HepG2 (cell line): ENCODE results near the gene N4BP2.
A peak's percentile ranks its signal among the peaks of the same experiment; 100 is the strongest.

Experiments
- FOSL1 ChIP-seq: sonication (generic); formaldehyde crosslinking; IDR thresholded peaks from 2 replicates; pipeline ENCODE4 v1.9.0; 2021; ENCODE audit warnings: missing genetic modification reagents, borderline replicate concordance
- FOXP4 ChIP-seq: sonication (generic); formaldehyde crosslinking; IDR thresholded peaks from 2 replicates; pipeline ENCODE4 v1.4.0; 2020; ENCODE audit warnings: missing genetic modification reagents
- MLX ChIP-seq: IDR thresholded peaks from 2 replicates; pipeline ENCODE4 v1.6.1; 2016
- MXD4 ChIP-seq: IDR thresholded peaks from 2 replicates; pipeline ENCODE4 v1.6.1; 2016; ENCODE audit warnings: mild to moderate bottlenecking, missing biosample characterization, missing genetic modification reagents
- PHF21A ChIP-seq: sonication (generic); formaldehyde crosslinking; IDR thresholded peaks from 2 replicates; pipeline ENCODE4 v1.5.0; 2020; ENCODE audit warnings: mild to moderate bottlenecking, missing genetic modification reagents
- SMARCC2 ChIP-seq: fragments of 450-650 bp; IDR thresholded peaks from 2 replicates; pipeline ENCODE4 v1.6.1; 2017; ENCODE audit warnings: antibody characterized with exemption, mild to moderate bottlenecking
- ZBTB44 ChIP-seq: sonication (generic); formaldehyde crosslinking; IDR thresholded peaks from 2 replicates; pipeline ENCODE4 v1.4.0; 2020; ENCODE audit warnings: missing genetic modification reagents
- ZNF121 ChIP-seq: sonication (generic); formaldehyde crosslinking; IDR thresholded peaks from 2 replicates; pipeline ENCODE4 v1.5.0; 2020; ENCODE audit warnings: mild to moderate bottlenecking, missing genetic modification reagents
- ZNF264 ChIP-seq: sonication (generic); formaldehyde crosslinking; IDR thresholded peaks from 2 replicates; pipeline ENCODE4 v1.4.0; 2020; ENCODE audit warnings: missing genetic modification reagents

GRCh38 chr4:40046311-40046980, 10.2 kb upstream of the N4BP2 start:
- no peak for TF ChIP-seq ZNF264 (CRISPR knock-in tag)
- no peak for TF ChIP-seq ZBTB44 (CRISPR knock-in tag)
- no peak for TF ChIP-seq SMARCC2
- TF ChIP-seq ZNF121 (CRISPR knock-in tag) = no peak
- TF ChIP-seq FOXP4 (CRISPR knock-in tag) = peak; percentile 57
- no peak for TF ChIP-seq FOSL1 (CRISPR knock-in tag)
- TF ChIP-seq PHF21A (CRISPR knock-in tag) = 0 out of 2 replicates have a peak, but pooled peaks have one; percentile 29
- no peak for TF ChIP-seq MLX (CRISPR knock-in tag)
- TF ChIP-seq MXD4 (CRISPR knock-in tag) = no peak
